ENCODE data around the gene BMP5.

DNA sequence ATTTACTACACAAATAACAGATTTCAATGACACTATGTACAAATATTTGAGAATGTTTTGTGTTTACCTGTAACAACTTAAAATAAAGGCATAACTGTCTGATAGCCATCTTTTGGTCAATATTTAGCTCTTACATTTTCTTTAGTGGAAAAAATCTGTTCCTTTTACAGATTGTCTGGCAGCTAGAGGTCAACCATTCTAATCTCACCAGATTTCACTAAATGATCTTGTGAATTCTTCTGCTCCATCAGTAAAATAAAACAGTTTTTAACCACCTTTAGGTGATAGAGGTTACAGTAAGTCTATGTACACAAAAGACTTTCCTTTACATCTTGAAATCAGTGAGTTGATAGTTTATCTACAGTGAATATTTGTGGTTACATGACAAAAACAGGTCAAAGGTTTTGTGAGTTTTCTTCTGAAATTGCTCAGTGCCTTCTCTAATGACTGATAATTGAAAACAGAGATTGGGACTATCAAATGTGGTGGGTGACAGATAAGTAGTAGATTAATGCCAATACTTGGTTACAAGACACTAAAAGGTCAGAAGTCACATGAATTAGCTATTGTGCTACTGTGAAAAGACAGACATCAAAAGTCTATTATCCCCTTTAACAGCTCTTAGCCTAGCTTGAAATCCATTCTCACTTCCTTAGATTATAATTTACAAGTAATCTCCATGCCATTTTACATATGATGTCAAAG, 47.4 kb downstream of the BMP5 start:
- TF ChIP-seq, protein P1, sequence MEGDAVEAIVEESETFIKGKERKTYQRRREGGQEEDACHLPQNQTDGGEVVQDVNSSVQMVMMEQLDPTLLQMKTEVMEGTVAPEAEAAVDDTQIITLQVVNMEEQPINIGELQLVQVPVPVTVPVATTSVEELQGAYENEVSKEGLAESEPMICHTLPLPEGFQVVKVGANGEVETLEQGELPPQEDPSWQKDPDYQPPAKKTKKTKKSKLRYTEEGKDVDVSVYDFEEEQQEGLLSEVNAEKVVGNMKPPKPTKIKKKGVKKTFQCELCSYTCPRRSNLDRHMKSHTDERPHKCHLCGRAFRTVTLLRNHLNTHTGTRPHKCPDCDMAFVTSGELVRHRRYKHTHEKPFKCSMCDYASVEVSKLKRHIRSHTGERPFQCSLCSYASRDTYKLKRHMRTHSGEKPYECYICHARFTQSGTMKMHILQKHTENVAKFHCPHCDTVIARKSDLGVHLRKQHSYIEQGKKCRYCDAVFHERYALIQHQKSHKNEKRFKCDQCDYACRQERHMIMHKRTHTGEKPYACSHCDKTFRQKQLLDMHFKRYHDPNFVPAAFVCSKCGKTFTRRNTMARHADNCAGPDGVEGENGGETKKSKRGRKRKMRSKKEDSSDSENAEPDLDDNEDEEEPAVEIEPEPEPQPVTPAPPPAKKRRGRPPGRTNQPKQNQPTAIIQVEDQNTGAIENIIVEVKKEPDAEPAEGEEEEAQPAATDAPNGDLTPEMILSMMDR (conservative IDR thresholded peaks at IDR 0.05 in 1 of 2, IDR thresholded peaks at IDR 0.05 in 1 of 2; ENCODE audit: low read depth in 1 of 2, low read length in 2 of 2) = no peak
- no peak for TF ChIP-seq EZH2 (IDR thresholded peaks at IDR 0.05; ENCODE audit: low read length, missing control alignments)
